HG03103 (cell line): ENCODE data around the gene YWHAQ.
"Not testable (repeated sequence)": the region's sequence is repeated elsewhere in the genome, so short reads cannot be mapped to it uniquely, and the experiment has no call there.

ENCODE experiments used
- ATAC-seq: cut with Tn5 transposase; IDR thresholded peaks from one replicate; pipeline ENCODE4 v1.9.1; 2021; ENCODE audit warnings: low read depth; ENCODE audit not compliant: unreplicated experiment

The YWHAQ gene

DNA sequence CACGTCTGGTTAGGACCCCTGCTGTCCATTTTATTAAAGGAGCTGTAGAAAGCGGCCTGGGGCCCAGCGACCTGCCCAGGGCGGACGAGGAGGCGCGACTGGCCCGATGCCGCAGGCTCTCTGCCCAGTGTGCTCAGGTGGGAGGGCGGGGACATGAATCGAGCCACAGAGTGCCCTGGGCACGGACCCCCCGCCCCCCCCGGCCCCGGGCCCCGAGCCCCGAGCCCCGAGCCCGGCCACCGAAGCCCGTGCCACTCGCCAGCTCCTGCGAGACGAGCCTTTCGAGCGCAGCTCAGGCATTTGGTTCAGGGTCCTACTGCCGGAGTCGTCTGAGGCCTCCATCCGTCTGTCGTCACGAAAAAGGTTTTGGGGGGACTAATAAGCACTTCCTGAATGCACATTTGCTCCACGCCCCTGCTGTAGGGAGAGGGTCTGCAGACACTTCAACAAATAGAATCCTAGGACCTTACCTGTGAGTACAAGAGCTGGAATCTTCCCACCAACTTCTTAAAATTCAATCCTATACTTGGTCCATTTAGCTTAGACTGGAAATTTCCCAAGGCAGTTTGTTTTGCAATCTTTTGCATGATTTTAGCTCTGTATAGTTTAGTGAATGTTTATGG, 74.6 kb downstream of the YWHAQ start:
- ATAC-seq, result peak; percentile 14

- peak; percentile 79 for ATAC-seq
These were observed 75.3 kb downstream of the YWHAQ start, which contains the start of gene ADAM17 for GRCh38 chr2:9555297-9556120. TSS of gene ADAM17 (minus strand) at chr2:9555830. CDS start at chr2:9555605, 225 bp downstream.

DNA sequence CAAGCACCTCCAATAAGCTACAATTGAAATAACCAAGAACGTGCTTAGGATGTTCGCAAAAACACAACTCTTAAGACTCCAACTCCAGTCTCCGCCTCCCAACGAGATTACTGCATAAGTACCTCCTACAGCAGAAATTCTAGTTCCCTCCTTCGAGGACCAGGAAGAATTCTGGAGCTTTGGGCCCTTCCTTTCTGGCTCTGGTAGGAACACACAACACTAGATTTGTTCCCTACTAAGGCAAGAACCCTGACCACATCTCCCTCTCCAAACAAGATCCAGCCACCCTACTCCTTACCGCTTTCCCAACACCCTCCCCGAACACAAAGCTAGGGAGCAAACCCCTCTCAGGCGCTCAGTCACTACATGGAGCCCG, 75.9 kb downstream of the YWHAQ start:
- ATAC-seq, result no peak

- ATAC-seq, result no peak
These were observed 78.3 kb downstream of the YWHAQ start for GRCh38 chr2:9552219-9553178.

GRCh38 chr2:9550859-9551391, 79.9 kb downstream of the YWHAQ start:
- not testable (repeated sequence) for ATAC-seq

- no peak for ATAC-seq
These were observed 81.4 kb downstream of the YWHAQ start for GRCh38 chr2:9549420-9549819.

- peak; percentile 54 for ATAC-seq
These were observed 82.3 kb downstream of the YWHAQ start for GRCh38 chr2:9548506-9548905.

DNA sequence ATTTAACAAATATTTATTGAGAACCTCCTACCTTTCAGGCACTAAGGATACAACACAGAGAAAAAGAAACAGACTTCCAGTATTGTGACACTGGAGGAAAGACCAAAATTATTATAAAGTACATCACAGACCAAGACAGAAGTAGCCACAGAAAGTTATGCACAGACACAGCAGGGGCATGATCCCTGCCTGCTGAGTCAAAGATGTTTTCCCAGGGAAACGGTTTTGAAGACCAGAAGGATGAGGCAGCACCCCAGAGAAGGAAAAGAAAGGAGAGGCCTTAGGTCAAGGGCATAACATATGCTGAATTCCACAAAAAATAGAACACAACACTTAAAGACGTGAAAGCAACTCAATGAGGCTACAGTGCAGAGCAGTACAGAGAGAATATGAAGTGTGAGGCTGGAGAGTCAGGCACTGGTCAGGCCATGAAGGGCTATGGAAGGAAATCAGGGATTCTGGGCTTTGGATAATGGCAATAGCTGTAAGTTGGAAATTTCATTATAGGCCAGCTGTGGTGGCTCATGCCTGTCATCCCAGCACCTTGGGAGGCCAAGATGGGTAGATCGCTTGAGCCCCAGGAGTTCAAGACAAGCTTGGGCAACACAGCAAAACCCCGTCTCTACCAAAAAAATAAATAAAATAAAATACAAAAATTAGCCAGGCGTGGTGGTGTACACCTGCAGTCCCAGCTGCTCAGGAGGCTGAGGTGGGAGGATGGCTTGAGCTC, 83.4 kb downstream of the YWHAQ start:
- ATAC-seq, result no peak

GRCh38 chr2:9545502-9545901, 85.3 kb downstream of the YWHAQ start:
- ATAC-seq, result no peak

DNA sequence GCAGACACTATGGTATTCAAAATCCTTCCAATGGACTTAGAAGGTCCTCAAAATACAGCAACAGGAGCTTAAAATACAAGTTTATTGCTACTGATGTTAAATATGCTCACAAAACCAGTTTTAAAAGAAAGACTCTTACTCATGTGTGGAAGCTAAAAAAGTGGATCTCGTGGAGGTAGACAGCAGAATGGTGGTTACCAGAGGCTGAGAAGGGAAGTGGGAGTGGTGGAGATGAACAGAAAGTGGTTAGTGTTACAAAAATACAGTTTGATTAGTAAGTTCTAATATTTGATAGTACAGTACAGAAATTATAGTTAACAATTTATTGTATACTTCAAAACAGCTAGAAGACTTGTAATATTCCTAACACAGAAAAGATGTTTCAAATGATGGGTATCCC, 87.2 kb downstream of the YWHAQ start:
- no peak for ATAC-seq

GRCh38 chr2:9539531-9539930, 91.3 kb downstream of the YWHAQ start:
- ATAC-seq, result no peak

DNA sequence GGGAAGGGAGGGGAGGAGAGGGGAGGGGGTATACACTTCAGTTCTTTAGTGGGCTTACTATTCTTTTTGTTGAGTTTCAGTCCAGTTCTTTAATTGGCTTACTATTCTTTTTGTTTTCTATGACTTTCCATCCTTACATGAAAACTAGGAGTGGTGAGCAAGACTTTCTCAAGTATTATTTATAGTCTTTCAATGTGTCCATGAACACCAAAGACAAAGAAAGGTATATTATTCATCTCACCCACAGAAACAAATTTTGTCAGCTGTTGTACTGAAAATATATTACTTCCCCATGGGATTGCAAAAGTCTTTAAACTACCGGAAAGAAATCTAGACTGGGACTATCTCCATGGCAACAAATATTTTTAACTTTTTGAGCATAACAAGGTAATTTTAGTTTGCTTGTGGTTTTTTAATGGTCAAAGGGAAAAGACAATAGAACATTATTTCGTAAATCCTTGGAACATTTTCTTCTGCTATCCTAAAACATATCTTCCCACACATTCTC, 92.7 kb downstream of the YWHAQ start:
- ATAC-seq, result no peak

- no peak for ATAC-seq
These were observed 94.3 kb downstream of the YWHAQ start for GRCh38 chr2:9536504-9536903.

DNA sequence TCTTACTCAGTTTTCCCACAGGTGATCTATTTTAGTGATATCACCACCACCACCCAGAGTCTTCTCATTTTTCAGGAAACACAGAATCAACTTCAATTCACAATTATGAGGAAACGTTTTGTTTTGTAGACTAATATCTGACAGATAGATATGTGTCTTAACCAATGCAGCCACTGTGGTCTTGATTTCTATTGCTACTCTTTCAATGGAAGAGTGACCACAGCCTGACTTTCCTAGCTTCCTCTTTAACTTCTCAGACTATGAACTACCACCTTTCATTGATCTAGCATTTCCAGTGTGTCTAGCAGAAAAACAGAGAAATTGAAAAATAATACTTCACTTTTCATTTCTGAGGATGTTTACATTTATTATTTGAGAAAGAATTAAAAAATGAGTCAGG, 95.6 kb downstream of the YWHAQ start:
- no peak for ATAC-seq
